GM12878 (cell line): Measurements from ENCODE around the gene ATF7. TPM values are rescaled to one million over a fixed set of nuclear protein-coding genes. Genes with fewer than 3 reads are reported as not detected.

Source experiments
- ATAC-seq: fragments of 200-7000 bp; cut with Tn5 transposase; 3 replicates; pipeline ENCODE4 v1.9.1; 2020; ENCODE audit warnings: mild to moderate bottlenecking, moderate library complexity
- BruUV-seq: library from RNA; stranded (reverse); fragments of 400-500 nt; replicated peaks from 2 replicates; lab custom pipeline; 2021; lab: Mats Ljungman, UMichigan
- CTCF ChIA-PET: fragments of 300-600 bp; sonication (Branson Sonifier 250); formaldehyde crosslinking; extraction: SDS; loops from one replicate; lab custom pipeline; 2021; ENCODE audit warnings: inconsistent platforms; lab: Yijun Ruan, JAX
- POLR2A ChIA-PET: fragments of 350-600 bp; formaldehyde crosslinking; extraction: SDS; loops from one replicate; lab custom pipeline; 2021; ENCODE audit warnings: inconsistent platforms; lab: Charles Lee
- RAD21 ChIA-PET: fragments of 300-600 bp; sonication (Branson Sonifier 250); formaldehyde crosslinking; loops from one replicate; lab custom pipeline; 2023; ENCODE audit warnings: antibody characterized with exemption; ENCODE audit not compliant: unreplicated experiment; lab: Charles Lee
- SMC1A ChIA-PET: fragments of 300-600 bp; sonication (Branson Sonifier 250); formaldehyde crosslinking; loops from one replicate; lab custom pipeline; 2023; ENCODE audit not compliant: unreplicated experiment, uncharacterized antibody; lab: Charles Lee
- DNase-seq: peaks from one replicate; pipeline ENCODE4 v3.0.0-alpha.2; 2011; ENCODE audit warnings: low read depth, low spot score
- FAIRE-seq: peaks from 3 replicates; lab custom pipeline; 2011; peaks lifted over from hg19 to GRCh38; lab: Jason Lieb, UNC
- H2AFZ ChIP-seq: 2 replicates; pipeline ENCODE4 v1.6.0; 2011; ENCODE audit warnings: low read depth, low read length, control low read depth; ENCODE audit not compliant: control insufficient read depth
- H3K27ac ChIP-seq: 2 replicates; pipeline ENCODE4 v1.5.1; 2011; ENCODE audit warnings: control low read depth; ENCODE audit not compliant: control insufficient read depth, insufficient read depth
- H3K27me3 ChIP-seq, 2 experiments: replicated peaks in 1 of 2; 2 replicates each; pipeline versions ENCODE4 v1.6.0 to v1.6.1; 2011; ENCODE audit warnings: low read length in 1 of 2; ENCODE audit not compliant: control insufficient read depth in 2 of 2, insufficient read depth in 2 of 2
- H3K36me3 ChIP-seq, 2 experiments: 2 replicates each; pipeline ENCODE4 v1.5.1; 2011; ENCODE audit warnings: low read length in 1 of 2; ENCODE audit not compliant: control insufficient read depth in 2 of 2, insufficient read depth in 2 of 2
- H3K4me1 ChIP-seq: 2 replicates; pipeline ENCODE4 v1.6.1; 2011; ENCODE audit warnings: mild to moderate bottlenecking, low read length, moderate library complexity, mixed read lengths; ENCODE audit not compliant: control insufficient read depth, insufficient read depth
- H3K4me2 ChIP-seq: 2 replicates; pipeline ENCODE4 v1.6.0; 2011; ENCODE audit warnings: control low read depth; ENCODE audit not compliant: control insufficient read depth, insufficient read depth
- H3K4me3 ChIP-seq: fragments of 200-600 bp; sonication (generic); 2 replicates; pipeline ENCODE4 v1.5.1; 2016
- H3K79me2 ChIP-seq: 2 replicates; pipeline ENCODE4 v1.6.0; 2011; ENCODE audit warnings: low read length; ENCODE audit not compliant: control insufficient read depth, insufficient read depth
- H3K9ac ChIP-seq: 2 replicates; pipeline ENCODE4 v1.8.0; 2011; ENCODE audit warnings: low read length, control low read depth, mixed read lengths; ENCODE audit not compliant: control insufficient read depth, insufficient read depth
- H3K9me3 ChIP-seq: replicated peaks from 3 replicates; pipeline ENCODE4 v1.5.1; 2011; ENCODE audit warnings: mild to moderate bottlenecking, low read length; ENCODE audit not compliant: control insufficient read depth, insufficient read depth
- H4K20me1 ChIP-seq: 2 replicates; pipeline ENCODE4 v1.6.0; 2011; ENCODE audit not compliant: control insufficient read depth, insufficient read depth
- BMI1 ChIP-seq: fragments of 450-650 bp; IDR thresholded peaks from 2 replicates; pipeline ENCODE4 v1.6.1; 2016; ENCODE audit warnings: mild to moderate bottlenecking, moderate library complexity, borderline replicate concordance
- CEBPB ChIP-seq, 2 experiments: fragments of 150-350 bp in 1 of 2; IDR thresholded peaks; 2 replicates each; pipeline ENCODE4 v1.6.1; 2012 to 2014; ENCODE audit warnings: low read depth in 2 of 2, low read length in 2 of 2, borderline replicate concordance in 1 of 2, inconsistent platforms in 1 of 2
- E2F4 ChIP-seq: IDR thresholded peaks from 2 replicates; pipeline ENCODE4 v1.6.1; 2012; ENCODE audit warnings: low read depth, low read length, improper control_type of control experiment
- JUND ChIP-seq: IDR thresholded peaks from 2 replicates; pipeline ENCODE4 v1.6.1; 2012; ENCODE audit warnings: low read depth, mild to moderate bottlenecking, low read length, improper control_type of control experiment, moderate library complexity
- MXI1 ChIP-seq: fragments of 150-350 bp; IDR thresholded peaks from 2 replicates; pipeline ENCODE4 v1.6.1; 2011; ENCODE audit warnings: low read depth, mild to moderate bottlenecking, inconsistent platforms, low read length, improper control_type of control experiment
- MYC ChIP-seq: IDR thresholded peaks from 2 replicates; pipeline ENCODE4 v1.6.1; 2011; ENCODE audit warnings: mild to moderate bottlenecking, low read length, moderate library complexity, inconsistent platforms; ENCODE audit not compliant: insufficient read depth, insufficient replicate concordance, insufficient read length, severe bottlenecking
- NFXL1 ChIP-seq: fragments of 450-650 bp; IDR thresholded peaks from 2 replicates; pipeline ENCODE4 v1.6.1; 2017; ENCODE audit warnings: antibody characterized with exemption, mild to moderate bottlenecking, borderline replicate concordance
- NR2C1 ChIP-seq: fragments of 450-650 bp; IDR thresholded peaks from 2 replicates; pipeline ENCODE4 v1.6.1; 2017; ENCODE audit warnings: antibody characterized with exemption, mild to moderate bottlenecking, moderate library complexity
- SMC3 ChIP-seq: IDR thresholded peaks from 2 replicates; pipeline ENCODE4 v1.6.1; 2011; ENCODE audit warnings: low read length, improper control_type of control experiment, borderline replicate concordance
- SPI1 ChIP-seq: IDR thresholded peaks from 2 replicates; pipeline ENCODE4 v1.6.1; 2011; ENCODE audit warnings: low read depth, mild to moderate bottlenecking, low read length, moderate library complexity, borderline replicate concordance; ENCODE audit not compliant: insufficient read depth
- STAT1 ChIP-seq: fragments of 450-650 bp; conservative IDR thresholded peaks from 2 replicates; pipeline ENCODE4 v1.6.1; 2014; ENCODE audit warnings: antibody characterized with exemption, mild to moderate bottlenecking
- STAT3 ChIP-seq: IDR thresholded peaks from 2 replicates; pipeline ENCODE4 v1.6.1; 2011; ENCODE audit warnings: low read depth, low read length, improper control_type of control experiment
- USF1 ChIP-seq: IDR thresholded peaks from 2 replicates; pipeline ENCODE4 v1.6.1; 2011; ENCODE audit warnings: borderline replicate concordance, low read depth, mild to moderate bottlenecking, moderate library complexity, mixed read lengths, low read length; ENCODE audit not compliant: insufficient read depth; ENCODE audit errors: extremely low read length
- ZBED1 ChIP-seq: IDR thresholded peaks from 2 replicates; pipeline ENCODE4 v1.6.1; 2016; ENCODE audit warnings: borderline replicate concordance
- ZBTB4 ChIP-seq: fragments of 450-650 bp; formaldehyde crosslinking; IDR thresholded peaks from 2 replicates; pipeline ENCODE4 v1.4.0; 2022; ENCODE audit warnings: mild to moderate bottlenecking, moderate library complexity
- WGBS: methylation state at CpG from one replicate; pipeline ENCODE4 v1.1.6; 2016; ENCODE audit warnings: low lambda C conversion rate; ENCODE audit not compliant: insufficient replicate concordance, insufficient coverage; ENCODE audit errors: missing lambda C conversion rate; 5-methylcytosine and 5-hydroxymethylcytosine counted together
- in situ Hi-C: fragments of 300-500 bp; cut with MboI; formaldehyde crosslinking; loops from 9 replicates; pipeline ENCODE4 v1.14.3; 2018; ENCODE audit warnings: mixed read lengths
- intact Hi-C: fragments of 100-400 bp; cut with micrococcal nuclease; formaldehyde crosslinking; loops from one replicate; pipeline ENCODE4 v1.14.2; 2022; ENCODE audit not compliant: unreplicated experiment
- polyA plus RNA-seq, 11 experiments: library from polyadenylated mRNA; depleted of rRNA in 4 of 11; unstranded in 6 of 11; stranded (reverse) in 5 of 11; fragments of >200 nt; fragmentation: Nextera tagmentation in 4 of 11; fragmentation: Illumina TruSeq in 1 of 11; extraction: Ambion mirVana in 4 of 11; extraction: Trizol in 1 of 11; gene quantifications; 1 replicate in 1 of 11; 2 replicates in 10 of 11; pipeline versions ENCODE4 v1.2.1 to v1.2.3, GENCODE V29; 2011 to 2016; ENCODE audit warnings: inconsistent platforms in 2 of 11, missing spikeins in 2 of 11, low read depth in 1 of 11
- total RNA-seq, 4 experiments: library from RNA; depleted of rRNA in 3 of 4; stranded (reverse); fragments of >200 nt in 3 of 4; fragmentation: Illumina TruSeq in 1 of 4; extraction: Trizol in 1 of 4; gene quantifications; 2 replicates each; pipeline versions ENCODE4 v1.2.1 to v1.2.3, GENCODE V29; 2013 to 2021

Gene ATF7
- total and polyA plus RNA-seq, 10 of the 15 experiments (the other 5 are each of a cell fraction or from before 2014, with no cell fraction given), result 9.1 to 30.7 (median 21.8) TPM

- 83% methylated on average over 10 of the region's 10 CpGs for WGBS
- no peaks in the 10 kb centered on the region for H4K20me1 ChIP-seq
- POLR2A ChIA-PET, result no interaction called here
- H3K4me1 ChIP-seq, result peaks cover 10% of the 10 kb centered on the region
- in situ Hi-C loops (no loop called here), intact Hi-C loops (loop anchor here (5.0 kb wide), 1 partner anchor 293 kb away; no protein-coding TSS in a partner anchor)
- no peak overlapping the region for H2AFZ ChIP-seq
- no peaks in the 10 kb centered on the region for H3K9me3 ChIP-seq
- H3K36me3 ChIP-seq, result peaks cover 9 to 12% of the 10 kb centered on the region in 2 experiments; a peak in 2 of 4 replicates
- ATAC-seq, result no peak
- no peak overlapping the region for H3K4me2 ChIP-seq
- H3K79me2 ChIP-seq, result peaks cover 8% of the 10 kb centered on the region
- RAD21 ChIA-PET, result interaction anchor here (1.1 kb wide), 1 partner anchor 124 kb away, joined by 3 read pairs; no protein-coding TSS in a partner anchor
- TF ChIP-seq STAT1, result no peak
- no peak for TF ChIP-seq E2F4
- TF ChIP-seq NR2C1, result no peak
- TF ChIP-seq ZBED1, result no peak
- no peak for TF ChIP-seq STAT3
- TF ChIP-seq SPI1, result no peak
- TF ChIP-seq ZBTB4 (CRISPR knock-in tag), result no peak
- TF ChIP-seq CEBPB (IDR thresholded peaks at IDR 0.05; ENCODE audit: borderline replicate concordance in 1 of 2, low read depth in 2 of 2, low read length in 2 of 2), result no peak
- TF ChIP-seq SMC3, result no peak
- no peak for TF ChIP-seq USF1
- TF ChIP-seq JUND, result no peak
- no peak for TF ChIP-seq MYC
- no peak for TF ChIP-seq BMI1
- no peak for TF ChIP-seq NFXL1
- no peak for TF ChIP-seq MXI1
- CTCF ChIA-PET, result interaction anchor here (1.1 to 2.5 kb wide), 2 partner anchors 12 to 153 kb away, joined by 3 to 10 read pairs; no protein-coding TSS in a partner anchor
- no peaks in the 10 kb centered on the region for H3K27me3 ChIP-seq
- no TSS peak for BruUV-seq
- H3K27ac ChIP-seq, result no peak overlapping the region
- SMC1A ChIA-PET, result no interaction called here
- no peak overlapping the region for H3K4me3 ChIP-seq
- H3K9ac ChIP-seq, result no peak overlapping the region
- DNase-seq, result no peak
- no peak for FAIRE-seq
Measured at GRCh38 chr12:53505086-53505485, 121.1 kb downstream of the ATF7 start.
